ENCODE data around the gene C22orf23. TPM values are rescaled to one million over a fixed set of nuclear protein-coding genes. Genes with fewer than 3 reads are reported as not detected.

C22orf23 gene
- total RNA-seq, 1 experiment from 2014 or later: 0.64 TPM

DNA sequence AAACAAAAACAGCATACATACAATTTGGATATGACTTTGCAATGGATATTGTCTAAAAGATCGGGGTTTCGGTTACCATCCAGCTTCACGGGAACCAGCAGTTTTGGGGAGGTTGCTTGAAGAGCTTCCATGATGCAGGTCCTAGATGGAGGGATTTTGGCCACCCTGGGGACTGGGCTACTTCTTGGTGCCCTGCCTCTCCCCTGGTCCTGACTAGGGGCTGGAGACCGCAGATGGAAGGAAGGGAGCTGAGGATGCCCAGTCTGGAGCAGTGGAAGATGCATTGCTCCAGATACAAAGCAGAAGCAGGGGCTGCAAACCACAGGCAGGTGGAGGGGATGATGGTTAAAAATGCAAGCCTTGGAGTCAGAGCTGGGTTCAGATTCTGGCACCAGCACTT is 17.5 kb upstream of the C22orf23 start:
- CTCF ChIA-PET: interaction anchor here (0.6 kb wide), 1 partner anchor 77 kb away, joined by 12 read pairs; no protein-coding TSS in a partner anchor
- no peak for TF ChIP-seq EZH2 (IDR thresholded peaks at IDR 0.05; ENCODE audit: borderline replicate concordance, low read depth, low read length, poor library complexity, severe bottlenecking)
- TF ChIP-seq CTCF (conservative IDR thresholded peaks at IDR 0.05; ENCODE audit: low read depth, low read length): no peak
- intact Hi-C loops (cut with micrococcal nuclease; ENCODE audit: unreplicated experiment): no loop called here
- no peaks in the 10 kb centered on the region for H3K9me3 ChIP-seq (ENCODE audit: low read depth, low read length, poor library complexity, severe bottlenecking)
- DNase-seq (ENCODE audit: low spot score): no peak
- POLR2A ChIA-PET (ENCODE audit: low non-redundant PET): interaction anchor here (1.0 kb wide), 1 partner anchor 313 kb away, joined by 3 read pairs; no protein-coding TSS in a partner anchor
- no peak overlapping the region for H3K27ac ChIP-seq (ENCODE audit: low read depth, low read length, poor library complexity, severe bottlenecking)
- peaks cover 10% of the 10 kb centered on the region for H3K4me1 ChIP-seq (ENCODE audit: insufficient read depth, low read length, poor library complexity, severe bottlenecking)
- no TSS peak for BruUV-seq (replicated peaks)
- H3K4me3 ChIP-seq (ENCODE audit: low read depth, low read length, poor library complexity, severe bottlenecking): no peak overlapping the region
- H3K27me3 ChIP-seq (replicated peaks; ENCODE audit: insufficient read depth, low read depth, low read length, poor library complexity): no peaks in the 10 kb centered on the region
- H3K36me3 ChIP-seq (ENCODE audit: insufficient read depth, low read length, poor library complexity, severe bottlenecking): peaks cover 13% of the 10 kb centered on the region

DNA sequence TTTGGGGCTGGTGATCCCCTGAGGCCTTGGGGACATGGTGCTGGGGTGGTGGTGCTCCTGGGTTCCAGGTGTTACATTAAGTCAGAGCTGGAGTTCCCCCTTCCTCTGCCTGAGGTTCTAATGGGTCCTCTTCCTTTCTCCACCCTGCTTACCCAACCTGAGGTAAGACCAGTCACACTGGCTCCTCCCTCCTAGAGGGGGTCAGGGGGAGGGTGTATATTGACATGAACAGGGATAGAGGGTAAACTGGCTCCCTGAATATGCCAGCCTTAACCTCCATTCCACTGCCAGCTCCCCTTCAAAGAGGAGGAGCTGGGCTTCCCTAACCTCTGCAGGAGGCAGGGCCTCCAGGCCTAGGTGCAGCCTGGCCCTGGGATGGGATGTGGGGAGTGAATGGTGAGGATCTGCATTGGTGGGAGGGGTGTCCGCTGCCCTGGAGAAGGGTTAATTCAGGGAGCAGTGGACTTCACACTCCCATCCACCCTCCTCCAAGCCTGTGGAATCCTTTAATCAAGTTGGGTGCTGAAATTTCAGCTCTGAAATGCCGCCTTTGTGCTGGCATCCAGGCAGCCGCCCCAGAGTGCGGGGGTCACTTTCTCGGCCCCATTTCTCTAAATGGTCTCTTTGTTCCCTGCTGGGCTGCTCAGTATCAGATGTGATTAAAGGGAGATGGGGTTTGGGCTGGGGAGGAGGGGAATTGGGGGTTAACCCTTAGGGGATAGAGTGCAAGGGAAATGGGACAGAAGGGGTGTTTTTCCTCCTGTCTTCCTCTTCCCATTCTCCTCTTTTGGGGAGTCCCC is 15.3 kb upstream of the C22orf23 start:
- Histone ChIP-seq H3K36me3 (ENCODE audit: insufficient read depth, low read length, poor library complexity, severe bottlenecking) (peaks cover 16% of the 10 kb centered on the region), H3K4me1 (ENCODE audit: insufficient read depth, low read length, poor library complexity, severe bottlenecking) (peaks cover 10% of the 10 kb centered on the region), H3K4me3 (ENCODE audit: low read depth, low read length, poor library complexity, severe bottlenecking) (no peak overlapping the region), H3K27ac (ENCODE audit: low read depth, low read length, poor library complexity, severe bottlenecking) (no peak overlapping the region), H3K9me3 (ENCODE audit: low read depth, low read length, poor library complexity, severe bottlenecking) (no peaks in the 10 kb centered on the region), H3K27me3 (replicated peaks; ENCODE audit: insufficient read depth, low read depth, low read length, poor library complexity) (no peaks in the 10 kb centered on the region)
- no peak for TF ChIP-seq EZH2 (IDR thresholded peaks at IDR 0.05; ENCODE audit: borderline replicate concordance, low read depth, low read length, poor library complexity, severe bottlenecking)
- TF ChIP-seq CTCF (conservative IDR thresholded peaks at IDR 0.05; ENCODE audit: low read depth, low read length): no peak
- intact Hi-C loops (cut with micrococcal nuclease; ENCODE audit: unreplicated experiment): no loop called here
- ChIA-PET CTCF (no interaction called here), POLR2A (ENCODE audit: low non-redundant PET) (no interaction called here)
- BruUV-seq (replicated peaks): no TSS peak
- no peak for DNase-seq (ENCODE audit: low spot score)

- no peak for DNase-seq (ENCODE audit: low spot score)
- no peak overlapping the region for H3K27ac ChIP-seq (ENCODE audit: low read depth, low read length, poor library complexity, severe bottlenecking)
- H3K4me1 ChIP-seq (ENCODE audit: insufficient read depth, low read length, poor library complexity, severe bottlenecking): peaks cover 10% of the 10 kb centered on the region
- CTCF ChIA-PET: no interaction called here
- no TSS peak for BruUV-seq (replicated peaks)
- intact Hi-C loops (cut with micrococcal nuclease; ENCODE audit: unreplicated experiment): no loop called here
- no peaks in the 10 kb centered on the region for H3K9me3 ChIP-seq (ENCODE audit: low read depth, low read length, poor library complexity, severe bottlenecking)
- no peak overlapping the region for H3K4me3 ChIP-seq (ENCODE audit: low read depth, low read length, poor library complexity, severe bottlenecking)
- peaks cover 21% of the 10 kb centered on the region for H3K36me3 ChIP-seq (ENCODE audit: insufficient read depth, low read length, poor library complexity, severe bottlenecking)
- TF ChIP-seq EZH2 (IDR thresholded peaks at IDR 0.05; ENCODE audit: borderline replicate concordance, low read depth, low read length, poor library complexity, severe bottlenecking): no peak
- no peak for TF ChIP-seq CTCF (conservative IDR thresholded peaks at IDR 0.05; ENCODE audit: low read depth, low read length)
- no peaks in the 10 kb centered on the region for H3K27me3 ChIP-seq (replicated peaks; ENCODE audit: insufficient read depth, low read depth, low read length, poor library complexity)
- POLR2A ChIA-PET (ENCODE audit: low non-redundant PET): no interaction called here
Measured at GRCh38 chr22:37967637-37968451, 14.4 kb upstream of the C22orf23 start.
